ENCODE results near the gene TSPAN2. TPM values are rescaled to one million over a fixed set of nuclear protein-coding genes. Genes with fewer than 3 reads are reported as not detected.

Gene TSPAN2
- total and polyA plus RNA-seq, 9 of the 15 experiments (the other 6 are each of a cell fraction or from before 2014, with no cell fraction given): not detected

- TF ChIP-seq ZBTB5 (IDR thresholded peaks at IDR 0.05): no peak
- no peak for TF ChIP-seq ZNF239 (CRISPR knock-in tag; IDR thresholded peaks at IDR 0.05)
- no peak for TF ChIP-seq ZNF76 (CRISPR knock-in tag; IDR thresholded peaks at IDR 0.05; ENCODE audit: borderline replicate concordance)
These were observed 22.0 kb downstream of the TSPAN2 start (continued) for GRCh38 chr1:115067161-115067859.

GRCh38 chr1:115065021-115065420 lies 24.3 kb downstream of the TSPAN2 start:
- Histone ChIP-seq H3K4me1 (replicated peaks in 1 of 2; ENCODE audit: control insufficient read depth in 2 of 2, insufficient read depth in 2 of 2, low read length in 2 of 2) (no peaks in the 10 kb centered on the region), H4K20me1 (replicated peaks; ENCODE audit: control insufficient read depth, insufficient read depth, low read length) (no peaks in the 10 kb centered on the region; the same call in 1 of the 2 replicates), H2AFZ (ENCODE audit: low read depth, low read length) (no peak overlapping the region), H3K36me3 (ENCODE audit: control insufficient read depth, insufficient read depth, low read length) (no peaks in the 10 kb centered on the region), H3K4me3 (no peak overlapping the region), H3K9me3 (replicated peaks; ENCODE audit: control insufficient read depth, insufficient read depth, low read depth, low read length) (no peaks in the 10 kb centered on the region), H3K27me3 (ENCODE audit: control insufficient read depth in 2 of 2, insufficient read depth in 2 of 2, low read length in 2 of 2) (0 out of 5 replicates have a peak, but pooled peaks cover 0 to 5% of the 10 kb centered on the region in 2 experiments), H3K27ac (ENCODE audit: extremely low read depth, low read depth, low read length) (no peak overlapping the region), H3K79me2 (ENCODE audit: control insufficient read depth, insufficient read depth, low read length) (no peaks in the 10 kb centered on the region), H3K4me2 (ENCODE audit: insufficient read depth, low read length) (no peak overlapping the region), H3K9me1 (ENCODE audit: control insufficient read depth, insufficient read depth, low read length) (no peaks in the 10 kb centered on the region), H3K9ac (ENCODE audit: insufficient read depth in 1 of 2, low read depth in 2 of 2, low read length in 2 of 2) (no peak overlapping the region)
- ChIA-PET POLR2A (interaction anchor here (0.6 to 1.6 kb wide), 3 partner anchors 12 to 116 kb away, joined by 3 read pairs; no protein-coding TSS in a partner anchor), CTCF (ENCODE audit: low intra/inter-chr PET ratio) (no interaction called here)
- 0% methylated on average over 6 of the region's 6 CpGs for WGBS (ENCODE audit: insufficient coverage, low coverage, missing lambda C conversion rate)
- no TSS peak for BruUV-seq (replicated peaks)
- FAIRE-seq: no peak
- intact Hi-C loops (cut with micrococcal nuclease): no loop called here
- no peak for ATAC-seq
- DNase-seq (ENCODE audit: extremely low read depth in 1 of 4, low spot score in 3 of 4): no peak
- in situ Hi-C loops (cut with MboI): loop anchor here (25.0 kb wide), 1 partner anchor 1078 kb away; the partner anchor contains the start of gene OLFML3
- TF ChIP-seq MCM7 (IDR thresholded peaks at IDR 0.05) (no peak), TSC22D4 (tag; IDR thresholded peaks at IDR 0.05) (no peak), TEAD4 (IDR thresholded peaks at IDR 0.05; ENCODE audit: low read length) (no peak), TEAD4 (CRISPR knock-in tag; IDR thresholded peaks at IDR 0.05; ENCODE audit: borderline replicate concordance) (no peak), CTBP1 (IDR thresholded peaks at IDR 0.05; ENCODE audit: borderline replicate concordance) (no peak), ATF6 (CRISPR knock-in tag; IDR thresholded peaks at IDR 0.05) (no peak), ETS1 (conservative IDR thresholded peaks at IDR 0.05; ENCODE audit: control insufficient read depth, low read depth, low read length) (no peak), ZNF592 (IDR thresholded peaks at IDR 0.05) (no peak)

All from K562 (cell line).